H9 (cell line): ENCODE measurements around the gene LHPP. TPM values are rescaled to one million over a fixed set of nuclear protein-coding genes. Genes with fewer than 3 reads are reported as not detected.

Source experiments
- DNase-seq: peaks from one replicate; pipeline ENCODE4 v3.0.0-alpha.2; 2017
- H2AFZ ChIP-seq: one replicate; pipeline ENCODE4 v1.6.1; 2013; ENCODE audit warnings: mild to moderate bottlenecking, low read length, control low read depth, moderate library complexity
- H2AK5ac ChIP-seq: 2 replicates; pipeline ENCODE4 v1.6.1; 2013; ENCODE audit warnings: low read length, control low read depth, mixed read lengths; ENCODE audit not compliant: insufficient read length
- H2BK120ac ChIP-seq: one replicate; pipeline ENCODE4 v1.6.1; 2013; ENCODE audit warnings: low read depth, mild to moderate bottlenecking, low read length, control low read depth, inconsistent platforms; ENCODE audit not compliant: poor library complexity, severe bottlenecking
- H2BK12ac ChIP-seq: 2 replicates; pipeline ENCODE4 v1.6.1; 2013; ENCODE audit warnings: low read length, control low read depth, mixed read lengths, low read depth; ENCODE audit not compliant: insufficient read length
- H2BK15ac ChIP-seq: 2 replicates; pipeline ENCODE4 v1.6.1; 2013; ENCODE audit warnings: low read depth, low read length, control low read depth
- H2BK20ac ChIP-seq: one replicate; pipeline ENCODE4 v1.6.1; 2013; ENCODE audit warnings: low read depth, mild to moderate bottlenecking, low read length, control low read depth, inconsistent platforms; ENCODE audit not compliant: poor library complexity, severe bottlenecking
- H2BK5ac ChIP-seq: 2 replicates; pipeline ENCODE4 v1.6.1; 2013; ENCODE audit warnings: low read length, control low read depth, mixed read lengths; ENCODE audit not compliant: insufficient read length
- H3K14ac ChIP-seq: 2 replicates; pipeline ENCODE4 v1.6.1; 2013; ENCODE audit warnings: low read length, control low read depth; ENCODE audit not compliant: insufficient read depth
- H3K18ac ChIP-seq: 2 replicates; pipeline ENCODE4 v1.6.1; 2013; ENCODE audit warnings: low read depth, mild to moderate bottlenecking, mixed read lengths, low read length, control low read depth; ENCODE audit not compliant: insufficient read length
- H3K23ac ChIP-seq: 2 replicates; pipeline ENCODE4 v1.6.1; 2013; ENCODE audit warnings: low read length, control low read depth, mixed read lengths, low read depth; ENCODE audit not compliant: insufficient read length
- H3K23me2 ChIP-seq: 2 replicates; pipeline ENCODE4 v1.6.1; 2013; ENCODE audit warnings: low read depth, mild to moderate bottlenecking, mixed read lengths, low read length, control low read depth; ENCODE audit not compliant: insufficient read length, poor library complexity, severe bottlenecking
- H3K27ac ChIP-seq: 2 replicates; pipeline ENCODE4 v1.5.1; 2013; ENCODE audit warnings: low read length, control low read depth, mixed read lengths, low read depth; ENCODE audit not compliant: insufficient read length
- H3K27me3 ChIP-seq: 2 replicates; pipeline ENCODE4 v1.6.1; 2013; ENCODE audit warnings: low read length, control low read depth, inconsistent platforms; ENCODE audit not compliant: insufficient read depth
- H3K4ac ChIP-seq: 2 replicates; pipeline ENCODE4 v1.6.1; 2013; ENCODE audit warnings: low read depth, mild to moderate bottlenecking, control low read depth, inconsistent platforms, low read length, moderate library complexity
- H3K4me1 ChIP-seq: 2 replicates; pipeline ENCODE4 v1.6.1; 2013; ENCODE audit warnings: low read length, control low read depth, inconsistent platforms; ENCODE audit not compliant: insufficient read depth
- H3K4me2 ChIP-seq: 2 replicates; pipeline ENCODE4 v1.6.1; 2013; ENCODE audit warnings: low read length, control low read depth, mixed read lengths; ENCODE audit not compliant: insufficient read length, insufficient read depth
- H3K56ac ChIP-seq: 2 replicates; pipeline ENCODE4 v1.6.1; 2013; ENCODE audit warnings: low read depth, mild to moderate bottlenecking, mixed read lengths, low read length, control low read depth; ENCODE audit not compliant: insufficient read length
- H3K79me1 ChIP-seq: 2 replicates; pipeline ENCODE4 v1.6.1; 2013; ENCODE audit warnings: low read depth, mild to moderate bottlenecking, moderate library complexity, low read length, control low read depth, inconsistent platforms; ENCODE audit not compliant: insufficient read depth, poor library complexity, severe bottlenecking
- H3K79me2 ChIP-seq: 2 replicates; pipeline ENCODE4 v1.6.1; 2013; ENCODE audit warnings: low read length, control low read depth, inconsistent platforms; ENCODE audit not compliant: insufficient read depth
- H3K9ac ChIP-seq: 2 replicates; pipeline ENCODE4 v1.6.1; 2013; ENCODE audit warnings: low read length, control low read depth, mixed read lengths; ENCODE audit not compliant: insufficient read length; ENCODE audit errors: extremely low read depth
- H3K9me3 ChIP-seq: one replicate; pipeline ENCODE4 v1.6.1; 2013; ENCODE audit warnings: low read depth, low read length, inconsistent platforms; ENCODE audit not compliant: control insufficient read depth
- H3T11ph ChIP-seq: one replicate; pipeline ENCODE4 v1.6.1; 2013; ENCODE audit warnings: mild to moderate bottlenecking, low read length, control low read depth, inconsistent platforms
- H4K20me1 ChIP-seq: one replicate; pipeline ENCODE4 v1.6.1; 2013; ENCODE audit not compliant: control insufficient read depth, insufficient read length, insufficient read depth
- H4K5ac ChIP-seq: 2 replicates; pipeline ENCODE4 v1.6.1; 2013; ENCODE audit warnings: low read depth, mild to moderate bottlenecking, mixed read lengths, low read length, control low read depth; ENCODE audit not compliant: insufficient read length
- H4K8ac ChIP-seq: replicated peaks from 2 replicates; pipeline ENCODE4 v1.6.1; 2013; ENCODE audit warnings: low read length, control low read depth, mixed read lengths, low read depth; ENCODE audit not compliant: insufficient read length
- H4K91ac ChIP-seq: 2 replicates; pipeline ENCODE4 v1.6.1; 2013; ENCODE audit warnings: low read depth, mild to moderate bottlenecking, moderate library complexity, mixed read lengths, low read length, control low read depth; ENCODE audit not compliant: insufficient read length
- H3K27ac Mint-ChIP-seq, 3 experiments: 2 replicates in 2 of 3; 3 replicates in 1 of 3; pipeline ENCODE4 v1.8.0; 2020 to 2021; ENCODE audit warnings: mixed read lengths in 3 of 3, mild to moderate bottlenecking in 1 of 3, moderate library complexity in 1 of 3
- H3K27me3 Mint-ChIP-seq: 2 replicates; pipeline ENCODE4 v1.8.0; 2021; ENCODE audit warnings: low read depth, mild to moderate bottlenecking, moderate library complexity, mixed read lengths
- H3K36me3 Mint-ChIP-seq, 3 experiments: 2 replicates in 2 of 3; 3 replicates in 1 of 3; pipeline ENCODE4 v1.8.0; 2020 to 2021; ENCODE audit warnings: low read depth in 3 of 3, mixed read lengths in 3 of 3; ENCODE audit not compliant: insufficient read depth in 1 of 3
- H3K4me1 Mint-ChIP-seq, 2 experiments: 2 replicates each; pipeline ENCODE4 v1.8.0; 2020; ENCODE audit warnings: mixed read lengths in 2 of 2
- H3K4me3 Mint-ChIP-seq, 2 experiments: 2 replicates in 1 of 2; 3 replicates in 1 of 2; pipeline ENCODE4 v1.8.0; 2020 to 2021; ENCODE audit warnings: mild to moderate bottlenecking in 2 of 2, mixed read lengths in 2 of 2, moderate library complexity in 1 of 2
- H3K9me3 Mint-ChIP-seq, 2 experiments: 2 replicates in 1 of 2; 3 replicates in 1 of 2; pipeline ENCODE4 v1.8.0; 2020; ENCODE audit warnings: mild to moderate bottlenecking in 2 of 2, mixed read lengths in 2 of 2, moderate library complexity in 1 of 2
- WGBS: extraction: QIAGEN DNeasy Blood & Tissue Kit; methylation state at CpG from one replicate; pipeline ENCODE4 v1.1.7; 2013; ENCODE audit warnings: missing lambda C conversion rate, low lambda C conversion rate, mixed read lengths; ENCODE audit not compliant: insufficient read length; ENCODE audit errors: extremely low coverage; 5-methylcytosine and 5-hydroxymethylcytosine counted together
- total RNA-seq: library from RNA; stranded (reverse); gene quantifications from 2 replicates; pipeline ENCODE4 v1.2.1, GENCODE V29; 2021
- TF ChIP-seq, protein P1 (sequence below): fragments of 200-600 bp; sonication (generic); conservative IDR thresholded peaks from 3 replicates; pipeline ENCODE4 v1.8.0; 2021; ENCODE audit warnings: antibody characterized with exemption, mild to moderate bottlenecking

Gene LHPP
- total RNA-seq, 1 experiment from 2014 or later, result 29.6 TPM

- TF ChIP-seq, protein P1, sequence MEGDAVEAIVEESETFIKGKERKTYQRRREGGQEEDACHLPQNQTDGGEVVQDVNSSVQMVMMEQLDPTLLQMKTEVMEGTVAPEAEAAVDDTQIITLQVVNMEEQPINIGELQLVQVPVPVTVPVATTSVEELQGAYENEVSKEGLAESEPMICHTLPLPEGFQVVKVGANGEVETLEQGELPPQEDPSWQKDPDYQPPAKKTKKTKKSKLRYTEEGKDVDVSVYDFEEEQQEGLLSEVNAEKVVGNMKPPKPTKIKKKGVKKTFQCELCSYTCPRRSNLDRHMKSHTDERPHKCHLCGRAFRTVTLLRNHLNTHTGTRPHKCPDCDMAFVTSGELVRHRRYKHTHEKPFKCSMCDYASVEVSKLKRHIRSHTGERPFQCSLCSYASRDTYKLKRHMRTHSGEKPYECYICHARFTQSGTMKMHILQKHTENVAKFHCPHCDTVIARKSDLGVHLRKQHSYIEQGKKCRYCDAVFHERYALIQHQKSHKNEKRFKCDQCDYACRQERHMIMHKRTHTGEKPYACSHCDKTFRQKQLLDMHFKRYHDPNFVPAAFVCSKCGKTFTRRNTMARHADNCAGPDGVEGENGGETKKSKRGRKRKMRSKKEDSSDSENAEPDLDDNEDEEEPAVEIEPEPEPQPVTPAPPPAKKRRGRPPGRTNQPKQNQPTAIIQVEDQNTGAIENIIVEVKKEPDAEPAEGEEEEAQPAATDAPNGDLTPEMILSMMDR, result peak; percentile 89
- Mint-ChIP-seq H3K27ac (peak overlapping the region in 1 of 3 experiments; percentile 33; a peak in 1 of 7 replicates), H3K9me3 (no peaks in the 10 kb centered on the region), H3K36me3 (no peaks in the 10 kb centered on the region), H3K27me3 (no peaks in the 10 kb centered on the region; the same call in 1 of the 2 replicates), H3K4me1 (peaks cover 19 to 24% of the 10 kb centered on the region in 2 experiments), H3K4me3 (no peak overlapping the region)
- Histone ChIP-seq H2AFZ (no peak overlapping the region), H3K23ac (no peak overlapping the region), H2BK5ac (no peak overlapping the region), H3K4ac (no peak overlapping the region), H3K4me1 (peaks cover 2% of the 10 kb centered on the region; the same call in 1 of the 2 replicates), H4K8ac (no peak overlapping the region), H4K20me1 (peaks cover 3% of the 10 kb centered on the region), H2BK15ac (no peak overlapping the region), H3K56ac (no peak overlapping the region), H3K79me1 (no peaks in the 10 kb centered on the region), H3K14ac (no peak overlapping the region), H2AK5ac (no peak overlapping the region), H2BK20ac (no peak overlapping the region), H3K9ac (no peak overlapping the region), H3K79me2 (no peaks in the 10 kb centered on the region), H3K4me2 (no peak overlapping the region), H3K23me2 (no peaks in the 10 kb centered on the region), H3T11ph (no peak overlapping the region), H3K27me3 (no peaks in the 10 kb centered on the region), H4K5ac (no peak overlapping the region), H3K18ac (no peak overlapping the region), H3K27ac (no peak overlapping the region), H2BK120ac (no peak overlapping the region), H4K91ac (no peak overlapping the region), H3K9me3 (no peaks in the 10 kb centered on the region), H2BK12ac (no peak overlapping the region)
- no CpG with 5 or more reads among the region's 11 CpGs for whole genome bisulfite sequencing
- DNase-seq, result peak; percentile 90
These were observed 70.6 kb downstream of the LHPP start for GRCh38 chr10:124532106-124532641.
